22Rv1 (cell line): Measurements from ENCODE around the gene PRICKLE1.

ENCODE experiments used
- H3K27ac ChIP-seq: fragments of 450-650 bp; 2 replicates; pipeline ENCODE4 v1.5.1; 2017
- ZFX ChIP-seq: fragments of 450-650 bp; IDR thresholded peaks from 2 replicates; pipeline ENCODE4 v1.6.1; 2017; ENCODE audit warnings: antibody characterized with exemption, borderline replicate concordance
- TF ChIP-seq, protein P1 (sequence below): fragments of 450-650 bp; IDR thresholded peaks from 2 replicates; pipeline ENCODE4 v1.5.1; 2017; ENCODE audit warnings: mild to moderate bottlenecking

PRICKLE1 gene

DNA sequence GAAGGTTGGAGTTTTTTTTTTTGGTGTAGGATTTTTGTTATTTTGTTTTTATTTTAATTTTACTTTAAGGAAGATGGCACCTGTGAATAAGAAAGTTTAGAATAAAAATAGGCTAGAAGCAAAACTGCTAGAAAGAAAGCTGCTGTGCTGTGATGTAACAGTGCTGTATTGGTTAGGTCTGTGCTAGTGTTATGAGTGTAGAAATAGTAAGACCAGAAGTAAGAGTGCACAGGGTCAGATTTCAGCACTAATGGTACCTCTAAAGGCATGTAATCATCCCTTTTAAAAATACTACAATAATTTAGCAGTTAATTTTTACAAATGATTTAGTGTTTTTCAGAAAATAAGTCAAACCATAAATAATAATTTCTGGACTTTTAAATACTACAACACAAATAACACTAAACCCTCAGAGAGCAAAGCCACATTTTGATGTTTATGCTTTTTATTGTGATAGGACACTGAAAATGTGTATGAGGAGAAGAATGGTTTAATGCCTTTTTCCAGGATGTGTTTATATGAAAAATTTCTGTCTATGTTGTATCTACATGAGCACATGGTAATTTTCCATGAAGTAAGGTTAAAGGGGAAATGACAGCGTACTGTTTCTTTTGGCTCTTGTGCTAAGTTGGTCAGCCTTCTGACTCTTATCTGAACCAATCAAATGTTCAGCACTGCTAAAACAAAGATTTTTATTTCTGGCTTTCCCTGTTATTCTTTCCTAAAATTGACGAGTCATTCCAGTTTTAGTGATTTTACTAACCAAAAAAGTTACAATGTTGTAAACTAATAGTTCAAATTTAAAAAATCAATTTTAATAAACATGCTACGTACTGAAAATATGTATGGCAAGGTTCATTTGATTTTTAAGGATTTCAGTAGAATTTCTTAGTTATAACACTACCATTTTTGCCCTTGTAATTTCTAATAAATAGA, 167.4 kb downstream of the PRICKLE1 start:
- TF ChIP-seq, protein P1, sequence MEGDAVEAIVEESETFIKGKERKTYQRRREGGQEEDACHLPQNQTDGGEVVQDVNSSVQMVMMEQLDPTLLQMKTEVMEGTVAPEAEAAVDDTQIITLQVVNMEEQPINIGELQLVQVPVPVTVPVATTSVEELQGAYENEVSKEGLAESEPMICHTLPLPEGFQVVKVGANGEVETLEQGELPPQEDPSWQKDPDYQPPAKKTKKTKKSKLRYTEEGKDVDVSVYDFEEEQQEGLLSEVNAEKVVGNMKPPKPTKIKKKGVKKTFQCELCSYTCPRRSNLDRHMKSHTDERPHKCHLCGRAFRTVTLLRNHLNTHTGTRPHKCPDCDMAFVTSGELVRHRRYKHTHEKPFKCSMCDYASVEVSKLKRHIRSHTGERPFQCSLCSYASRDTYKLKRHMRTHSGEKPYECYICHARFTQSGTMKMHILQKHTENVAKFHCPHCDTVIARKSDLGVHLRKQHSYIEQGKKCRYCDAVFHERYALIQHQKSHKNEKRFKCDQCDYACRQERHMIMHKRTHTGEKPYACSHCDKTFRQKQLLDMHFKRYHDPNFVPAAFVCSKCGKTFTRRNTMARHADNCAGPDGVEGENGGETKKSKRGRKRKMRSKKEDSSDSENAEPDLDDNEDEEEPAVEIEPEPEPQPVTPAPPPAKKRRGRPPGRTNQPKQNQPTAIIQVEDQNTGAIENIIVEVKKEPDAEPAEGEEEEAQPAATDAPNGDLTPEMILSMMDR = no peak
- TF ChIP-seq ZFX = no peak
- H3K27ac ChIP-seq = no peak overlapping the region

DNA sequence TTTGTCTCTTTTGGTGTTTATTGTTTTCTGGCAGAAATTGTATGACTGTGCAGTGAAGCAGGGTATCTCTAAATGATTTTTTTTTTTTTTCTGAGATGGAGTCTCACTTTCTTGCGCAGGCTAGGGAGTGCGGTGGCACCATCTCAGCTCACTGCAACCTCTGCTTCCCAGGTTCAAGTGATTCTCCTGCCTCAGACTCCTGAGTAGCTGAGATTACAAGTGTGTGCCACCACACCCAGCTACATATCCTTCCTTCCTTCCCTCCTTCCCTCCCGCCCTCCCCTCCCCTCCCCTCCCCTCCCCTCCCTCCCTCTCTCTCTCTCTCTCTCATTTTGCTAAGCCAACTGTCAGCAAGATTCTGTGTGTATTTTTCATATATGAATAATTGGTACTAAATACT, 169.2 kb downstream of the PRICKLE1 start:
- no peak overlapping the region for H3K27ac ChIP-seq
- TF ChIP-seq ZFX = no peak
- TF ChIP-seq, protein P1 = no peak

DNA sequence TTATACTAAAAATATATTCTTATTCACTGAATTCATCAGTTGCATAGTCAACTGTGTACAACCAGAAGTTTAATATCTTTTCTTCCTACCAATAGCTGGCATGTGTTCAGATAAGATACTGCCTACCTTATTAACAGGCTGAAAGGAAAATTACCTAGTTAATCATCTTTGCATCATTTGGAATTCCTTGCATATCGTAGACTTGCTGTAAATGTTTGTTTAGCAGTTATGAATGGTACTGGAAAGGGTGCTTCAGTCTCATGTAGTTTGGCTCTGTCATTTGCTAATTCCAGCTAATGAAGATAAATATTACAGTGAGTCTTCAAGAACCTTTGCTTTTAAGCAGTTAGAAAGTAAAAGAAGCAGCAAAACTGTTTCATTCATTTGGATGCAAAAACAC, 179.2 kb downstream of the PRICKLE1 start:
- H3K27ac ChIP-seq = no peak overlapping the region
- TF ChIP-seq ZFX = no peak
- TF ChIP-seq, protein P1 = no peak

DNA sequence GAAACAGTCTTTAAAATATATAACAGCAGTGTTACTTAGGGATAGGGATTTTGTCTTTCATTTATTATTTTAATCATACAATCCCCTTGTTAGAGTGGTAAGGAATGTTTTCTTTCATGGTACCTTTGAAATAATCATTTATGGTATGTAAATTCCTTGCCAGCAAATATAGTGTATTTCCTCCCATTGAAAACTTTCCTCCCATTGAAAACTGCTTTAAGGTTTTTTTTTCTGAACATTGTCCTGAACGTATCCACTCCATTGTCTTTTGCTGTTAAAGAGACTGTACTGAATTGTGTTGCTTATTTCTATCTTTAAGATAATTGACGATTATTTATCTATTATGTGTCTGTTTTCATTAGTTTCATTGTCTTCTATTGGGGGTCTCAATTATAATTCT, 180.1 kb downstream of the PRICKLE1 start:
- H3K27ac ChIP-seq = no peak overlapping the region
- TF ChIP-seq, protein P1 = no peak
- TF ChIP-seq ZFX = no peak

DNA sequence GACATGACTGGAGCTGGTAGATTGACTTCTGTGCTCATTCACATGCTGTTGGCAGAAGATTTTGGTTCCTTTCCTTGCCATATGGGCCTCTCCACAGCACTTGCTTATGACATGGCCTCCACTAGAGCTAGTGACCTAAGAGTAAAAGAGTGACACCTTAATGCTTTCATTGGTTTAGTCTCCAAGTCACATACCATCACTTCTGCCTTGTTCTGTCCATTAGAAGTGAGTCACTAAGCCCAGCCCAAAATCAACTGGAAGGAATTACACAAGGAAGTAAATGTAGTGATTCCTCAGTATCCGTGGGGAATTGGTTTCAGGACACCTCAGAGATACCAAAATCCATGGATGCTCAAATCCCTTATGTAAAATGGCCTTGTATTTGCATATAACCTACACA, 182.2 kb downstream of the PRICKLE1 start:
- no peak overlapping the region for H3K27ac ChIP-seq
- TF ChIP-seq, protein P1 = no peak
- no peak for TF ChIP-seq ZFX
